ENCODE data around the gene DGCR8.

Gene DGCR8

GRCh38 chr22:20054034-20054427 is 26.0 kb upstream of the DGCR8 start:
- Histone ChIP-seq H3K36me3 (peaks cover 20 to 99% (median 79%) of the 10 kb centered on the region in 11 experiments), H3K27me3 (no peaks in the 10 kb centered on the region), H3K4me1 (peaks cover 23 to 61% (median 54%) of the 10 kb centered on the region in 10 experiments), H3K4me2 (peak overlapping the region; percentile 53 to 96 (median 82); a peak in 21 of 22 replicates), H4K20me1 (peaks cover 0 to 96% (median 0%) of the 10 kb centered on the region in 11 experiments; a peak in 9 of 22 replicates), H3K9me3 (replicated peaks in 1 of 11) (peaks cover 0 to 8% (median 2%) of the 10 kb centered on the region in 11 experiments; a peak in 18 of 22 replicates), H3K4me3 (peak overlapping the region in 3 of 10 experiments; percentile 20 to 38 (median 29); a peak in 2 of 20 replicates), H3K9ac (peak overlapping the region in 9 of 11 experiments; percentile 45 to 73 (median 67); a peak in 17 of 22 replicates), H3K27ac (peak overlapping the region in 8 of 11 experiments; percentile 66 to 84 (median 74); a peak in 16 of 22 replicates)
- no peak for TF ChIP-seq Cebpa-rat (IDR thresholded peaks at IDR 0.05)

GRCh38 chr22:20054485-20054884 is 25.6 kb upstream of the DGCR8 start:
- Histone ChIP-seq H3K36me3 (peaks cover 17 to 99% (median 79%) of the 10 kb centered on the region in 11 experiments), H3K4me2 (peak overlapping the region in 10 of 11 experiments; percentile 53 to 96 (median 87); a peak in 19 of 22 replicates), H4K20me1 (peaks cover 0 to 98% (median 0%) of the 10 kb centered on the region in 11 experiments; a peak in 9 of 22 replicates), H3K4me3 (no peak overlapping the region; a peak in 1 of 20 replicates), H3K27me3 (no peaks in the 10 kb centered on the region), H3K9me3 (replicated peaks in 1 of 11) (peaks cover 0 to 4% (median 0%) of the 10 kb centered on the region in 11 experiments; a peak in 1 of 22 replicates), H3K9ac (peak overlapping the region in 8 of 11 experiments; percentile 52 to 73 (median 68); a peak in 13 of 22 replicates), H3K27ac (peak overlapping the region in 8 of 11 experiments; percentile 66 to 84 (median 74); a peak in 16 of 22 replicates), H3K4me1 (peaks cover 23 to 65% (median 54%) of the 10 kb centered on the region in 10 experiments)
- TF ChIP-seq Cebpa-rat (IDR thresholded peaks at IDR 0.05): no peak

- peaks cover 12 to 99% (median 79%) of the 10 kb centered on the region in 11 experiments; a peak in 21 of 22 replicates for H3K36me3 ChIP-seq
- TF ChIP-seq Cebpa-rat (IDR thresholded peaks at IDR 0.05): no peak
- H3K27me3 ChIP-seq: no peaks in the 10 kb centered on the region
Measured at GRCh38 chr22:20055144-20055543, 24.9 kb upstream of the DGCR8 start.

GRCh38 chr22:20055654-20056053 is 24.4 kb upstream of the DGCR8 start:
- peak overlapping the region in 3 of 11 experiments; percentile 23 to 44 (median 37); a peak in 3 of 22 replicates for H3K27ac ChIP-seq
- peaks cover 23 to 68% (median 55%) of the 10 kb centered on the region in 10 experiments for H3K4me1 ChIP-seq
- TF ChIP-seq Cebpa-rat (IDR thresholded peaks at IDR 0.05): no peak
- H4K20me1 ChIP-seq: peaks cover 0 to 98% (median 0%) of the 10 kb centered on the region in 11 experiments; a peak in 9 of 22 replicates
- no peaks in the 10 kb centered on the region for H3K27me3 ChIP-seq
- H3K4me3 ChIP-seq: no peak overlapping the region
- H3K9ac ChIP-seq: peak overlapping the region in 4 of 11 experiments; percentile 21 to 51 (median 30); a peak in 5 of 22 replicates
- H3K36me3 ChIP-seq: peaks cover 17 to 99% (median 82%) of the 10 kb centered on the region in 11 experiments
- no peaks in the 10 kb centered on the region for H3K9me3 ChIP-seq (replicated peaks in 1 of 11)
- H3K4me2 ChIP-seq: peak overlapping the region in 9 of 11 experiments; percentile 48 to 96 (median 92); a peak in 18 of 22 replicates

More at GRCh38 chr22:20055144-20055543, 24.9 kb upstream of the DGCR8 start:
- H3K27ac ChIP-seq: 0 out of 22 replicates have a peak overlapping the region, but pooled peaks of 2 of the 11 experiments have one; percentile 44 to 84
- no peak overlapping the region; a peak in 1 of 22 replicates for H3K9ac ChIP-seq
- peaks cover 23 to 68% (median 55%) of the 10 kb centered on the region in 10 experiments for H3K4me1 ChIP-seq
- no peaks in the 10 kb centered on the region for H3K9me3 ChIP-seq (replicated peaks in 1 of 11)
- H3K4me2 ChIP-seq: peak overlapping the region in 8 of 11 experiments; percentile 59 to 96 (median 93); a peak in 16 of 22 replicates
- no peak overlapping the region for H3K4me3 ChIP-seq
- peaks cover 0 to 98% (median 0%) of the 10 kb centered on the region in 11 experiments; a peak in 9 of 22 replicates for H4K20me1 ChIP-seq

- Histone ChIP-seq H3K4me3 (no peak overlapping the region), H3K27ac (peak overlapping the region in 3 of 11 experiments; percentile 23 to 44 (median 37); a peak in 5 of 22 replicates), H3K27me3 (no peaks in the 10 kb centered on the region), H3K4me2 (peak overlapping the region in 9 of 11 experiments; percentile 48 to 96 (median 92); a peak in 18 of 22 replicates), H4K20me1 (peaks cover 0 to 98% (median 0%) of the 10 kb centered on the region in 11 experiments; a peak in 9 of 22 replicates), H3K9me3 (replicated peaks in 1 of 11) (no peaks in the 10 kb centered on the region), H3K4me1 (peaks cover 23 to 68% (median 55%) of the 10 kb centered on the region in 10 experiments), H3K36me3 (peaks cover 18 to 99% (median 83%) of the 10 kb centered on the region in 11 experiments), H3K9ac (peak overlapping the region in 5 of 11 experiments; percentile 21 to 51 (median 36); a peak in 8 of 22 replicates)
- no peak for TF ChIP-seq Cebpa-rat (IDR thresholded peaks at IDR 0.05)
Measured at GRCh38 chr22:20056161-20056560, 23.9 kb upstream of the DGCR8 start.

- peaks cover 22 to 68% (median 55%) of the 10 kb centered on the region in 10 experiments for H3K4me1 ChIP-seq
- peak overlapping the region in 4 of 11 experiments; percentile 19 to 44 (median 30); a peak in 4 of 22 replicates for H3K27ac ChIP-seq
- peak overlapping the region in 9 of 11 experiments; percentile 48 to 96 (median 92); a peak in 16 of 22 replicates for H3K4me2 ChIP-seq
- peaks cover 0 to 98% (median 0%) of the 10 kb centered on the region in 11 experiments; a peak in 9 of 22 replicates for H4K20me1 ChIP-seq
- no peaks in the 10 kb centered on the region for H3K27me3 ChIP-seq
- no peak for TF ChIP-seq Cebpa-rat (IDR thresholded peaks at IDR 0.05)
- no peaks in the 10 kb centered on the region for H3K9me3 ChIP-seq (replicated peaks in 1 of 11)
- H3K4me3 ChIP-seq: no peak overlapping the region
- H3K9ac ChIP-seq: peak overlapping the region in 4 of 11 experiments; percentile 8 to 51 (median 42); a peak in 5 of 22 replicates
- H3K36me3 ChIP-seq: peaks cover 25 to 100% (median 83%) of the 10 kb centered on the region in 11 experiments
Measured at GRCh38 chr22:20056696-20057386, 23.2 kb upstream of the DGCR8 start.

- Histone ChIP-seq H3K9ac (no peak overlapping the region), H4K20me1 (peaks cover 0 to 98% (median 0%) of the 10 kb centered on the region in 11 experiments; a peak in 8 of 22 replicates), H3K4me1 (peaks cover 15 to 60% (median 47%) of the 10 kb centered on the region in 10 experiments), H3K36me3 (peaks cover 34 to 100% (median 84%) of the 10 kb centered on the region in 11 experiments), H3K9me3 (replicated peaks in 1 of 11) (no peaks in the 10 kb centered on the region), H3K27ac (0 out of 22 replicates have a peak overlapping the region, but pooled peaks of 3 of the 11 experiments have one; percentile 9 to 44 (median 19)), H3K4me3 (no peak overlapping the region), H3K27me3 (no peaks in the 10 kb centered on the region), H3K4me2 (peak overlapping the region in 3 of 11 experiments; percentile 76 to 95 (median 92); a peak in 4 of 22 replicates)
- no peak for TF ChIP-seq Cebpa-rat (IDR thresholded peaks at IDR 0.05)
Measured at GRCh38 chr22:20057596-20058268, 22.3 kb upstream of the DGCR8 start.
